Uterus (tissue), 2 donors: ENCODE measurements around the gene CEBPA.

Source experiments
- CTCF ChIP-seq, 4 experiments: fragments of 200-600 bp in 2 of 4; fragments of 450-650 bp in 2 of 4; sonication (generic) in 2 of 4; IDR thresholded peaks; one replicate each; pipeline ENCODE4 v1.5.1; 2016 to 2019; ENCODE audit warnings: antibody characterized with exemption in 4 of 4, mild to moderate bottlenecking in 2 of 4, moderate library complexity in 1 of 4
- POLR2A ChIP-seq, 2 donors: fragments of 450-650 bp; IDR thresholded peaks; one replicate each; pipeline ENCODE4 v1.6.1; 2016; ENCODE audit warnings: antibody characterized with exemption in 2 of 2, mild to moderate bottlenecking in 1 of 2, moderate library complexity in 1 of 2

GRCh38 chr19:33325920-33326319 lies 23.6 kb upstream of the CEBPA start:
- no peak for TF ChIP-seq POLR2A (IDR thresholded peaks at IDR 0.05)
- TF ChIP-seq CTCF (IDR thresholded peaks at IDR 0.05) = no peak
